Esophagus squamous epithelium (tissue), 5 donors: ENCODE results near the gene OCA2. TPM values are rescaled to one million over a fixed set of nuclear protein-coding genes. Genes with fewer than 3 reads are reported as not detected.
"Not testable (repeated sequence)": the region's sequence is repeated elsewhere in the genome, so short reads cannot be mapped to it uniquely, and the experiment has no call there.

Source experiments
- DNase-seq: peaks from one replicate; lab custom pipeline; 2025; lab: John Stamatoyannopoulos, UW
- H3K27ac ChIP-seq, 4 donors: fragments of 200-600 bp; sonication (generic); one replicate each; pipeline ENCODE4 v1.5.1; 2016 to 2019; ENCODE audit warnings: mild to moderate bottlenecking in 1 of 4
- H3K27me3 ChIP-seq, 4 donors: fragments of 200-600 bp; sonication (generic); 1 replicate in 3 of 4; 2 replicates in 1 of 4; pipeline versions ENCODE4 v1.5.1 to v1.6.0; 2017 to 2021; ENCODE audit warnings: antibody characterized with exemption in 1 of 4
- H3K36me3 ChIP-seq, 3 donors: fragments of 200-600 bp; sonication (generic); one replicate each; pipeline ENCODE4 v1.5.1; 2016 to 2019
- H3K4me1 ChIP-seq, 3 donors: fragments of 200-600 bp; sonication (generic); one replicate each; pipeline ENCODE4 v1.5.1; 2017 to 2019
- H3K4me3 ChIP-seq, 4 donors: fragments of 200-600 bp; sonication (generic); 1 replicate in 3 of 4; 2 replicates in 1 of 4; pipeline ENCODE4 v1.5.1; 2016 to 2019; ENCODE audit warnings: mild to moderate bottlenecking in 2 of 4, moderate library complexity in 1 of 4
- H3K9me3 ChIP-seq, 3 donors: fragments of 200-600 bp; sonication (generic); one replicate each; pipeline ENCODE4 v1.5.1; 2016 to 2019
- CTCF ChIP-seq, 6 experiments: fragments of 450-650 bp in 4 of 6; fragments of 200-600 bp in 2 of 6; sonication (generic) in 2 of 6; IDR thresholded peaks; one replicate each; pipeline ENCODE4 v1.5.1; 2016 to 2019; ENCODE audit warnings: antibody characterized with exemption in 6 of 6, mild to moderate bottlenecking in 4 of 6, moderate library complexity in 4 of 6
- POLR2A ChIP-seq, 4 donors: fragments of 450-650 bp; IDR thresholded peaks; one replicate each; pipeline ENCODE4 v1.6.1; 2017; ENCODE audit warnings: antibody characterized with exemption in 4 of 4, mild to moderate bottlenecking in 4 of 4, moderate library complexity in 3 of 4
- WGBS, 2 donors: methylation state at CpG; one replicate each; pipeline ENCODE4 v1.1.5; 2018; 5-methylcytosine and 5-hydroxymethylcytosine counted together
- intact Hi-C: fragments of 100-400 bp; cut with DNase I; formaldehyde crosslinking; loops from one replicate; pipeline ENCODE4 v1.15.0; 2022
- total RNA-seq, 4 donors: library from RNA; depleted of rRNA; stranded (reverse); fragments of >200 nt; gene quantifications; one replicate each; pipeline ENCODE4 v1.1.0, GENCODE V29; 2016
- donor health status: DM: yes; HTN: yes; CAD: no.

The OCA2 gene
- total RNA-seq, 4 donors from 2014 or later: 1.7 to 5.5 (median 4.6) TPM

- TF ChIP-seq POLR2A (IDR thresholded peaks at IDR 0.05) (no peak), CTCF (IDR thresholded peaks at IDR 0.05) (no peak)
- H3K27ac ChIP-seq: peak overlapping the region in 3 of 4 donors; percentile 12 to 58 (median 36)
Measured at GRCh38 chr15:27956285-27956684, 142.8 kb downstream of the OCA2 start.

GRCh38 chr15:27955087-27955486 lies 144.0 kb downstream of the OCA2 start:
- TF ChIP-seq POLR2A (IDR thresholded peaks at IDR 0.05): no peak
- no peak for TF ChIP-seq CTCF (IDR thresholded peaks at IDR 0.05)
- DNase-seq: no peak
- no peaks in the 10 kb centered on the region for H3K9me3 ChIP-seq
- intact Hi-C loops: no loop called here
- H3K36me3 ChIP-seq: no peaks in the 10 kb centered on the region
- WGBS, 2 donors: 90 to 94% methylated on average over 3 to 10 of the region's 10 CpGs
- no peak overlapping the region for H3K27ac ChIP-seq
- no peak overlapping the region for H3K4me3 ChIP-seq
- H3K27me3 ChIP-seq: no peaks in the 10 kb centered on the region
- peaks cover 0 to 28% (median 4%) of the 10 kb centered on the region in 3 donors for H3K4me1 ChIP-seq

More at GRCh38 chr15:27956285-27956684, 142.8 kb downstream of the OCA2 start:
- 54% methylated on average over 8 of the region's 8 CpGs for WGBS, 2 donors
- Histone ChIP-seq H3K4me3 (no peak overlapping the region), H3K36me3 (no peaks in the 10 kb centered on the region), H3K27me3 (no peaks in the 10 kb centered on the region), H3K4me1 (peaks cover 0 to 25% (median 4%) of the 10 kb centered on the region in 3 donors), H3K9me3 (no peaks in the 10 kb centered on the region)
- DNase-seq: no peak
- intact Hi-C loops: no loop called here

GRCh38 chr15:27952593-27952992 lies 146.5 kb downstream of the OCA2 start:
- intact Hi-C loops, H3K36me3 ChIP-seq, H3K4me3 ChIP-seq, H3K27me3 ChIP-seq, DNase-seq, H3K9me3 ChIP-seq: not testable (repeated sequence)
- peaks cover 0 to 28% (median 4%) of the 10 kb centered on the region in 3 donors for H3K4me1 ChIP-seq
- peak overlapping the region in 3 of 4 donors; percentile 44 to 77 (median 67) for H3K27ac ChIP-seq
- WGBS, 2 donors: 81 to 83% methylated on average over 6 of the region's 6 CpGs

- H3K9me3 ChIP-seq: no peaks in the 10 kb centered on the region
- H3K27ac ChIP-seq: peak overlapping the region in 3 of 4 donors; percentile 44 to 77 (median 67)
- H3K36me3 ChIP-seq: no peaks in the 10 kb centered on the region
- DNase-seq: no peak
- intact Hi-C loops: no loop called here
- H3K27me3 ChIP-seq: no peaks in the 10 kb centered on the region
- TF ChIP-seq CTCF (IDR thresholded peaks at IDR 0.05) (no peak), POLR2A (IDR thresholded peaks at IDR 0.05) (no peak)
- peaks cover 0 to 23% (median 4%) of the 10 kb centered on the region in 3 donors for H3K4me1 ChIP-seq
- peak overlapping the region in 1 of 4 donors; percentile 6 for H3K4me3 ChIP-seq
- 66 to 76% methylated on average over 11 to 12 of the region's 13 CpGs for WGBS, 2 donors
Measured at GRCh38 chr15:27951191-27951890, 147.8 kb downstream of the OCA2 start.

- no peak for TF ChIP-seq CTCF (IDR thresholded peaks at IDR 0.05)
- no peak for TF ChIP-seq POLR2A (IDR thresholded peaks at IDR 0.05)
- H3K27ac ChIP-seq: no peak overlapping the region
- no peaks in the 10 kb centered on the region for H3K9me3 ChIP-seq
- no peaks in the 10 kb centered on the region for H3K36me3 ChIP-seq
- H3K27me3 ChIP-seq: no peaks in the 10 kb centered on the region
- no peak overlapping the region for H3K4me3 ChIP-seq
- intact Hi-C loops: no loop called here
- H3K4me1 ChIP-seq: peaks cover 0 to 17% (median 4%) of the 10 kb centered on the region in 3 donors
- 89 to 90% methylated on average over 10 of the region's 10 CpGs for WGBS, 2 donors
- DNase-seq: no peak
Measured at GRCh38 chr15:27949089-27949488, 150.0 kb downstream of the OCA2 start.
